HG03095 (cell line): ENCODE measurements around the gene PLXNA4.

Experiments used
- ATAC-seq: cut with Tn5 transposase; IDR thresholded peaks from one replicate; pipeline ENCODE4 v1.9.1; 2021; ENCODE audit warnings: moderate library complexity; ENCODE audit not compliant: unreplicated experiment

PLXNA4 gene

DNA sequence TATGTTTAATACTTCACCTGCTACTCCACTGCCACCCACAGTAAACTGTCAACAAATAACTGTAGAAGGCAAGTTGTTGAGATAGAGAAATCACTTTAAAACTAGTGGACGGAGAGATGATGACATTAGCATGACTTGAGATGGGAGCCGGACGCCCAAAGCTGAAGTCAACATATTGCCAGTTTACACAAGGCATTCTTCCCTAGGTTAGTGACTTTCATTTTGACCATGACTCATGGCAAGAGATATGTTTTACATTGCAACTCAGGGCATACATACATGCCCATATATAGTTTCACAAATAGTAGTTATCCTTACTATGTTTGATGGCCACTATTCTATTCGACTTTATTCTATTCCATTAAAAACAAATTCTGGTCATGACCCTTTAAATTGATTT lies 296.6 kb downstream of the PLXNA4 start:
- no peak for ATAC-seq

DNA sequence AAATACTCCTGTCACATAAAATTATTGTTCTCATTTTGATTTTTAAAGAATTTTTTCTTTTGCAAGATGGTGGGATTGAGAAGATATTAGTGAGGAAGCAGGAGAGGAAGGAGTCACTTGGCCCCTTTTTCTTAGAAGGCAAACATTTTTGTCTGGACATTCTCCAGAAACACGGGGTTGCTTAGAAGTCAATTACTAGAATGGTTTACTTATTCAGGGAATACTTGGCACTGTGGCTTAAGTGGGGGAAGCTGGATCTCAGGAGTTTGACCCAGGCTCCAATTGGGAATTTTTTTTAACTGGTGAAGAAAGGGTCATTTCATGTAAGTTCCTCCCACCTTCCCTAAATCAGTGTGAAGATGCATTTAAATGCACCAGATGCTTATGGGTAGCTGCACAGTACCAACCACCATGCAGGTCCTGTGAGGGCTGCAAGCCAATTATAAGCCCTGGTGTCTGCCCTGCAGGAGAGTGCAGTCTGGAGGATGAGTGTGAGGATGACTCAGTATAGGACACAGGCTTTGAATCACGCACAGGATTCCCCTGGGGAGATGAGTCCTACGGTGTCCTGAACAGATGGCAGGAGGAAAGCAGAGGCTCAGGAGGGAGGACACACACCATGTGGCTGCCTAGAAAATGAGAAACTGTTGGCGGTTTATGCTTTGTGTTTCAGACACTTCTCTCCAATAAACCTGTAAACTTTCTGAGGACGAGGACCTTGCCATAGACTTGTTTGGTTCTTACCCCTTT lies 299.1 kb downstream of the PLXNA4 start:
- no peak for ATAC-seq

DNA sequence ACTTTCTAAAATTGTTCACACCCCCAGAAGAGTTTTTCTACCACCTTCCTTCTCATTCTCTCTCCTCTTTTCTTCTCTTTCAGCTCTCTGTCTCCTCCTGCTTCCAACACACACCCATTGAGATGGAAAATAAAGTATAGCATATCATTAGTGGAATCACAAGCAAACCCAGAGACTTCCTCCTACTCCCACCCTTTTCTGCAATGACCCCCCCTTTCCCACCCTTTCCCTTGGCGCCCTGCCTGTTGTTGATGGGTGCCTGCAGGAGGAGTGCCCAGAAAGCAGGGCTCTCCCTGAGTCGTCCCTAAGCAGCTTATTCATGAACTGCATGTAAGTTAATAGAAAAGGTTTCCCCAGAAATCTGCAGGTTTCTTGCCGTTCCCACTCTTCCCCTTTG lies 300.0 kb downstream of the PLXNA4 start:
- no peak for ATAC-seq

DNA sequence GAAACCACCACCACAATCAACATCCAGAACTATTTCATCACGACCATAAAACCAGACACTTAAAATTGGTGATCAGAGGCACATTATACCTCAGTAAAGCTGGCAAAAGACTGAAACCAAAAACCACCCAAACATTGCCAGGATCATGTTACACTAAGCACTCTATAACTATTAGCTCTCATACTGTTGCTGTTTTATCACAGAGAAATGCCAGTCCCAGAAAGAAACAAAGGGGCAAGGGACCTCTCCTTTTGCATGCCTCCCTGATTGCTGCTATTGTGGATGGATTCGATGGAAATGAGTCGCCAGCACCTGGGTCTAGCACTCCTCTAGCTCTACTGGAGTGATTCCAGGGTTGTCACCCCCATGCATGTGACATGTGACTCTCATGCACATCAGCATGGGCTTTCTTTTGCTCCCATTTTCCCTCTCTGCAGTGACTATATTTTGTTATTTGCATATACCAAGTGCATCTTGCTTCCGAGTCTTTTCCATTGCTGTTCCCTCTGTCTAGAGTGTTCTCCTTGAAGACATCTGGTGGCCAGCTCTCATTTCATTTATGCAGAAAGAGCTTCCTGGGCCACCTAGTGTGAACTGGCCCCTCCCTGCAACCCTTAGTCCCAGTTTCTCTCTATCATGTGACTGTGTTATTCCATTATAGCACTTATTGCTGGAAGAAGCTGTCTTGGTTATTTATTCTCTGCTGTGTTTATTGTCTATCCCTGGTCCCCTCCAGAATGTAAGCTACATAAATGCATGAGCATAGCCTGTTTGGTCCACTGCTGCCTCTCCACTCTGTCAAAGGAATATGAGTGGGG lies 300.6 kb downstream of the PLXNA4 start:
- ATAC-seq = no peak

DNA sequence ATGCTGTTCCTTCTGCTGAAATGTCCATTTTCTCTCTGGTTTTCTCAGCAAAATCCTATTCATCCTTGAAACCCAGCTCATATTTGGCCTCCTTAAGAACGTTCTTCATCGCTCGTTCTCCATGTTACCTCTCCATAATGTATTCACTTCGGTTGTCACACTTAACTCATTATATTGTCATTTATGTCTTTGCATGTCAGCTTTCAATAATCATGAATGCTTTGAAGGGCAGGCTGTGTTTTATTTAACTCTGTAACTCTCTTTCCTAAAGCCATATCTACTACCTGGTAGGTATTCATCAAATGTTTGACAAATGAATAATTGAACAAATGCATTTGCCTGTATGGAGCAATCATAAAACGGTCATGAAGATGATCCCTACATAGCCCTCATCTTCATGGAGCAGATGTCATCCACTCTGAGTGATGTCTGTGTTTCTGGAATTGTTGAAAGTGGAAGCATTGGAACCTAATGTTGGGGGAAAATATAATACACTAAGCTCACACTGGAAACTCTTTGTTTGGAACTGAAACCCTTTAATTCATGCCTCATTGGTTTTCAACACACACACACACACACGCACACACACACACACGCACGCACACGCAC lies 303.4 kb downstream of the PLXNA4 start:
- ATAC-seq = no peak

DNA sequence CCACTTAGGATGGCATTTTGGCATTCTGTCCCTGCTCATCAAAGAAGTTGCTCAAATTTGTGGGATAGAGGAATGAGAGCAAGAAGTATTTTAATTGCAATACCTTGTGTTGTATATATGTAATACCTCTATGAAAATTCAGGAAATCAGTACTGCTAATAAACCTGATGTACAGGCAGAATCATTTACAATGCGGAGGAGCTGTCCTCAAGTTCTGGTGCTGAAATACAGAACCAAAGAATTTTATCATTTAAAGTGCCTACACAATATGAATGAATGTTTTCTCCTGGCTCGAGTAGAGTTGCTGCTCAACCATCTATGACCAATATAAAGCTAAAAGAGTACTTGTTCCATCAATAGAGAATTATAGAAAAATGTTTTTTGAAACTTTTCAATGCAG lies 305.8 kb downstream of the PLXNA4 start:
- no peak for ATAC-seq

DNA sequence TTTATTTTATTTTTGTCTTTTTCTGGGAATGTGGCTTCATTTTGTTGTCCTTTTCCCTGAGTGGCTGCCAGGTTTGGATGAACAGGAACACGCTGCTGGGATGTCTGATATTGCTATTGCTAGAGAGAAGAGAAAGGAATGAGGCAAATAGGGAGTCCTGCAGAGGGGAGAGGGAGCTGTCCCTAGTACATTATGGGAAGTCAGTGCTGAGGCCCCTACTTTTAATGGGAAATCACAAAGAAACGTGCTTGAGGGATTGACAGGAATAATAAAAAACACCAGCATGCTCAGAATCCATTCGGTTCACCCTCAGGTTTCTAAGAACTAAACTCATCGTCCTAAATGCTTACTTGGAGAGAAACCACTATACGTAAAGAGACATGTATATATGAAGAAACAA lies 306.6 kb downstream of the PLXNA4 start:
- no peak for ATAC-seq

DNA sequence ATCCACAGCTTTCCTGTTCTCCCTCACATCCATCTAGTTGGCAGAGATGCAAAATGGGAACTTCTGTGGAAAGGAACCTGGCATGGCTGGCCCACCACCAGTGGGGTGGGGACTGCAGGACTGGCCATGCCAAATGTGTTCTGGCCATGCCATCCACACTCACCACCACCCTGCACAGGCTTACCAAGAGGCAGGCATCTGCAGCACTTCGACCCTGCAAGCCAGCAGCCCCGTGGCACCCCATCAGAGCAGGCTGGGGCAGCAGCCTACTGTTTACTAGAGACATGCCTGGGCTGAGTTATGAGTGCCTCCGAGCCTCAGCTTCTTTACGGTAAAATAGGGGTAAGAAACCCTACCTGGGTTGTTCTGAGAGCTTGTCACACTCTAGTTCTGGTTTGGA lies 313.1 kb downstream of the PLXNA4 start:
- no peak for ATAC-seq

DNA sequence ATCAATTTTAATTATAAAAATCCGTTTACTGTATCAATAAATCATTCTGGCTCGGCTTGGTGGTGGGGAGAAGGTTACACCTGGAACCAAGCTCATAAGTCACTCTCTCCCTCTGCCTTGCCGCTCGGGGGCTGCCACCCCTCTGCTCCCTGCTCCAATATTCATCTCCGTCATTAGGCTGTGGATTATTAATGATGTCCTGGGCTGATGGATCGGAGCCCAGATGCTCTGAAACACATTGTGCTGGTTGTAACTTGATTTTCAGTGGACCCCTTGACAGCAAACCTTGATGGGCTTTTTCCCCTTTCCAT lies 314.2 kb downstream of the PLXNA4 start:
- no peak for ATAC-seq

DNA sequence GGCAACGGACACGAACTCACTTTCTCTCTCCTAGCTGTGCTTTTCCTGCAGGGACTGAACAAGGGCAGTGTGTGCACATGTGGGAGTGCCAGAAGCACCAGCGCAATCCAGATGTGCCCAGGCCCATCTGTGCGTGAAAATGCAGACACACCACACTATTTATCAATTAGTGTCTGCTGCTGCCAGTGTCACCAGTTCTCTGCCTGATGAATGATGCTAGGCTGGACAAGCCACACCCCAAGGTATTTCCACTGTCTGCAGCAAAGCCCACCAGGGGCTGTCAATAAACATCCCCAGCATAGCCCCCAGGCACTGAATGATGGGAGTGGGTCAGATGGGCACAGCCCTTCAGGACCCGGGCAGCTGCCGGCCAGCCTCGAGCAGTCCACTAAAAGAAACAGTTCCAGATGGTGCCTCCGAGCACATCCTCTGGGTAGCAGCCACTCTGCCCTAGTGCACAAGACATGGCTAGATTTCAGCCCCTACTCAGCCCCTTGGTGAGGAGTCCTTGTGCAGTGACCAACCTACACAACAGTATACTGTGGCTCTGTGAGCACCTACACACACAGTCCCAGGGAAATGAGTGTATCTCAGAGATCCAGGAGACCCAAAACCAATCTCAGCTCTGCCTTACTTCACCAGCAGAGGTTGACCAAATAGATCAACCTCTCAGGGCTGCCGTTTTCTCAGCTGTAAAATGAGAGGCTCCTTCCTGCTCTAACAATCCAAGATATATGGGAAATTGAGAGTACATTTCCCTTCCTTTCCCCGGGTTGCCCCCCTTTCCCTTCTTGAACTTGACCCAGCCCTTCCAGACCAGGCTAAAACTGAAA lies 314.7 kb downstream of the PLXNA4 start:
- ATAC-seq = no peak

DNA sequence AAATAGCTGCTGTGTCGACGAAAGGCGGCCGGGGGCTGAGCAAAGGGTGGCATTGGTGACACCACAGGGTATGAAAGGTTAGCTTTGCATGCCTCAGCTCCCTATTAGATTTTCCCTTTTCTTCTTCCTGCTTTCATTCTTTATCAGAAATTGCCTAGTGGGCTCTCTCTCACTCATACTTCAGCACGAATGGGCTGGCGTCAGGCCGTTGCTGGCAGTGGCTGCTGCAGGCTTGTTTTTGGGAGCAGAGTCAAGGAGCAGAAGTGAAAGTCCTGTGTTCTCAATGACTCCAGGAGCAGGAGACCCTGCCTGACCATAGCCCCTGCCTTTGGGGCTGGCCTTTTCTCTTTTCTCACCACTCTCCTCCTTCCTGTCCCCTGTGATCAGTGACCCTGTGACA lies 318.0 kb downstream of the PLXNA4 start:
- ATAC-seq = no peak

DNA sequence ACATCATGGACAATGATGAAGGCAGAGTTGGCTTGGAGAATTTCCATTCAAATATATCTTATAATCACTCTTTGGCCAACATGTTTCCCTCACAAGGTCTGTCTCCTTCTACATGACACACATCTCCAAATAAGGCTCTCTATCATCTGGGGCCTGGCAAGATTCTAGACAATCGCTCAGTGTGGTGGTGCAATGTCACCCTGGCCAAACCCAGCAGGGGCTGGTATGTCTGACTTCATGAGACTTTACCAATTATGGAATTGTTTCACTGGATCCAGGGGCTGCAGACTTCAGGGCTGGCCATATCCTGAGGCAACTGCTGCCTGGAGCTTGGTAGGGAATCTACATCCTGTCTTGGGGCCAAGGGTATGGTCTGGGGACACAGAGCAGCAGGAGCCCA lies 319.0 kb downstream of the PLXNA4 start:
- ATAC-seq = no peak

DNA sequence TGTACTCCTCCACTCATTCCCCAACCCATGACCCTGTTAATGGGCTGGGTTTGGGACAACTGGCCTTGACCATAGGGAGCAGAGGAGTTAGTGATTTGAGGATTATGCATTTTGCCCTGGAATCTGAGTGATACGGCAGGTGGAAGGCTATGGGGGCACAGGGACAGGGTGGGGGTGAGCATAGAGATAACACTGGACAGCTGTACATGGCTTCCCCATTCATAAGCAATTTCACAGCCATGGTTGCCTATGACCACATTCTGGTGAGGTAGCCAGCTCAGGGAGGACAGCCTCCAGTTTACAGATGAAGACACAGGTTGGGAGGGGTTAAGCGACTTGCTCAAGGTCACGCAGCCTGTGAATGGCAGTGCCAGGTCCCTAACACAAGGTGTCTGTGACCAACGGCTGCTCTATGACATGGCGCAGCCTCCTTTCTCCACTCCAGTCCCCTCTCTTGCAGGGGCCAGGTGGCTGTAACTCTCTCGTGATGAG lies 319.5 kb downstream of the PLXNA4 start:
- ATAC-seq = no peak

DNA sequence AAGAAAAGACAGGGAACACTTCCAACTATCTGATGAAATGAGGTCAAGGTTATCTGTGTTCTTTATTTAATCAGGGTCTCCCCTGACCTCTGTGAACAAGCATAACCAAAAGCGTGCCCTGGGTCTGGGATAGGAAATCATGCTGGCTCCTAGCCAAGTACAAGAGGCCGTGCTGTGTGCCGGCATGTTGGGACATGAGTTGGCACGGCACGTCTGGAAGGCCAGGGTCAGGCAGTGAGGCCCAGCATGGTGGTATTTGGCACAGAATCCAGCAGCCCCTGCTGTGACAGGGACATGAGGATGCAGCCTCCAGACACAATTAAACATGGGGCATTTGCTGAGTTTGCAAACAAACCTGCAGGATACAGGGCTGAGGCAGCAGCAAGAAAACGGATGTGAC lies 320.4 kb downstream of the PLXNA4 start:
- no peak for ATAC-seq

DNA sequence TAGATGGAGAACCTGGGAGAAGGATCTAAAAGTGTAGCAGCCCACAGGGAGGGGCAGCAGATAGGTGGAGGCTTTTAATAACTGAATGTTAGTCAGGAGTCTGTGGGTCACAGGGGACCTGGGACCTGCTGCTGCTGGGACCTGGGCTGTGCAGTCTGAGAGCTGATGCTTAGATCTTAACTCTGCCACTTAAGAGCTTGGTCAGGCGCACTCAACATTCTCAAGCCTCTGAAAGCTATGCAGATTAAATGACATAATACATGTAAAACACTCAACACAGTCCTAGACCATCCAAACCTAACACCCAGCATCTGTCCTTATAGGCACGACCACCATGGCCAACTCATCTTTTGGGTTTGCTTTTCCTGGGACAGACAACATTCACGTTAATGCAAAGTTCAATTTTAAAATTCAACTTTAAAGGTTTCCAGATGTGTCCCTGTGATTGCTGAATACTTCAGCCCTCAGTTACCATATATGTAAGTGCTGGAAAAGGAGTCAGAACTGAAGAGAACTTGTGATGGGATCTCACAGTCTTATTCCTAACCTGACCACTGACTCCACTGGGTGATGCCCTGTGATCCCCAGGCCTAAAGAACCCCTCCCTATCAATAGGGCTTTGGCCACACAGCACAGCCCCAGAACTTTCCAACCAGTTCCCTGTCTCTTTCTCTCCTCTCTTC lies 321.0 kb downstream of the PLXNA4 start:
- ATAC-seq = no peak

DNA sequence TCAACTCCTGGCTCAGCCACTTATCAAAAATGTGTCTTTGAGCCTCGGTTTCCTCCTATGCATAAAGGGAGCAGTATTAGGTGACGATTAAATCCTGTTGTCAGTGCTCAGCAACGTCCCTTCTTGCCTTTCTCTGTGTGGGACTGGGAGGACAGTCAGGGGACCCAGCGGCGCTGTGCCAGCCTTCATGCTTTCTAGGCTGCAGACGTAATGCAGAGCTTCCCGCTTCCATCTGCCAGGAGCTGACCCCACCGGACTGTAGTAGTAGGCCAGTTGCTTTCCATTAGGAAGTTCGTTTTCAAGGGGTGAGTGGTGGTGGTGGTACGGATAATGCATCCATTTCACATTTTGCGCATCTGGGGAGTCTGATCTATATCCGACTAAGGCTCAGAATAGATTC lies 321.8 kb downstream of the PLXNA4 start:
- no peak for ATAC-seq

DNA sequence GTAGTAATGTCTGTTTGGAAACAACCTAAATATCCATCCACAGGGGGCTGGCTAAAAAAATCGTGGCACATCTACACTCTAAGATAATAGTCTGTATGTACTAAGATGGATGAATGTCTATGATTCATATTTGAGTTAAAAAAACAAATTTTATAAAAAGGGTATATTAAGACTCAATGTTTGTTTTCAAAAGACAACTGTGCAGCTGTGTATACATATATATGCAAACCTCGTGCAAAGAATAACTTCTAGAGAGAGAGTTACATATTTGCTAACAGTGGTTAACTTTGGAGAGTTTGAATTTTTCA lies 323.5 kb downstream of the PLXNA4 start:
- no peak for ATAC-seq

DNA sequence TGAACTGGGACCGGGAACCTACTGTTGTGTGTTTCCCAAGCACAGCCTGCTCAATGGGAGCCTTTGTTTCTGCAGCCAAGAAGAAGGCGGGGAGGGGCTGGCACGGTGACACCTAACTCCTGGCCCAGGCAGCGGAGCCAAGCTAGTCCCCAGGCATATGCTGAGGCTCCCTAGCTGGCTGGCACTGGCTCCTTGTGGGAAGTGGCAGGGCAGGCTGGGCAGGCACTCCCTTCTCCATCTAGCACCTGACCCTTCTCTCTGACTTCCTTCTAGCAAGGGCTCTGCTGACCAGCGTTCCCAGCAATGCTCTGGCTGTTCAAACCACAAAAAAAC lies 325.0 kb downstream of the PLXNA4 start:
- ATAC-seq = no peak

DNA sequence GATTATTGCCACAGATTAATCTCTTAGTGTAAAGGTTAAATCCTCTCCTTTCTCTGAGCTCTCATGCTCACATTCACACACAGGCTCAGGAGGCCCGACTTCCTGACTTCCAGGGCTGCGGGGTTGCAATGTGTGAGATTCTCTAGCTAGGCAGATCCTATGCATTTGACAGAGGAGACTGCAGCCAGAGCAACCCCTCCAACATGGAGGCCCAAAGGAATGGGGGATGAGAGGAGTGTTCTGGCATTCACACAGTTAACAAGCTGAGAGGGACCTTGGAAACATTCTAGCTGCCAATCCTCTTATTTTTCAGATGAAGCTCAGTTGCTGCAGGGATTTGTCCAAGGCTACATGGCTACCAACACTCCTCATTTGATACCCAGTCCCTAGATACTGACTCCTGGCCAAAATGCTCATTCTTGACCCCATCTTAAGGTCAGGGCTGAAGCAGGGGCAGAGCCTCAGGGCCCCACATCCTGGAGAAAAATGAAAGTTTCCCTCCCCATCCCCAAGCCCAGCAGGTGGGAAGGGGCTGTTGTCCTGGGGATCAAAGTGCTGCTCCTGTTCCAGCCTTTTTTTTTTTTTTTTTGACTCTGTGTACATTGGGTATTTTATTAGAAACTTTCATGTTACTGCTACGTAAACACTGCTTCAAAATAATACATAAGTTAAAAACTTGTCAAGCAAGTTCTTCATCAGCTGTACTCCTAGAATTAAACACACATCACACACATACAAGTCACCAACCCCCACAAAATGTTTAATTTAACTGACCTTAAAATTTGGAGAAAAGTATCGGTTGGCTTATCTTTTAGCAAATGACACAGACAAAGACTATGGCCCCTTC lies 325.6 kb downstream of the PLXNA4 start:
- no peak for ATAC-seq
